ENCODE measurements around the gene LRP1-AS. TPM values are rescaled to one million over a fixed set of nuclear protein-coding genes. Genes with fewer than 3 reads are reported as not detected.
"Not testable (repeated sequence)": the region's sequence is repeated elsewhere in the genome, so short reads cannot be mapped to it uniquely, and the experiment has no call there.

LRP1-AS gene
- total RNA-seq, 2 donors from 2014 or later = not detected

DNA sequence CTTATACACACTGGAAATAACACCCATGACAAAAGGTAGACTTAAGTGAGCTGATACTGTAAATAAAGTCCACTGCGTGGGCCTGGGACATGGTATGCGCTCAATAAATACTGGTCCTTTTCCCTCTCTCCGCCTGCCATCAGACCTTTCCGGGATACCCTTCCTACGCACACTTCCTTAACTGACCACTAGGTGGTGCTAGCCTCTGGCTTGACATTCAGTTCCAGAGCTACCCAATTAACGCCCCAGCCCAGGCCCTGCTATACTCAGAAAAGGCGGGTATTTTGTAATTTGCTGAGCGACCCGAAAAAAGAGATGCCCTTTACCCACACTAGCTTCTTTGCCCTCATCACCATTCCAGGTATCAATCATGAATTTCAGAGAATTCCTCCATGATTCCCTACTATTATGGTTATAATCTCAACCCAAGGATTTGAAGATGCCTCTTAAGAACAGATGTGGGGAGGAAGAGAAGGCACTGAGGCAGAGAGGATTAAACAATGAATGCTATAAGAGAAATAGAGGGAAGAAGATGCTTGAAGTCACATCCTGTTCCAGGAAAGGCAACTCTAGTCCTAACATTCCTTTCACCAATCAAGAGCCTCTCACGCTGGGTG lies 23.1 kb downstream of the LRP1-AS start:
- no peak overlapping the region for H3K27ac Mint-ChIP-seq
- H3K4me1 Mint-ChIP-seq (ENCODE audit: low read depth in 2 of 2) = peaks cover 6 to 7% of the 10 kb centered on the region in 2 donors
- no peak overlapping the region for H3K4me3 Mint-ChIP-seq
- ATAC-seq (peak; percentile 79 to 81), DNase-seq (ENCODE audit: low spot score) (peak; percentile 81)
- H3K27me3 Mint-ChIP-seq = peaks cover 9 to 12% of the 10 kb centered on the region in 2 donors
- H3K36me3 Mint-ChIP-seq = peaks cover 6% of the 10 kb centered on the region
- no peaks in the 10 kb centered on the region for H3K9me3 Mint-ChIP-seq

- H3K4me3 Mint-ChIP-seq = no peak overlapping the region
- no peak for ATAC-seq
- DNase-seq (ENCODE audit: low spot score) = no peak
- H3K9me3 Mint-ChIP-seq = no peaks in the 10 kb centered on the region
- peaks cover 6% of the 10 kb centered on the region for H3K36me3 Mint-ChIP-seq
- H3K4me1 Mint-ChIP-seq (ENCODE audit: low read depth in 2 of 2) = peaks cover 6 to 7% of the 10 kb centered on the region in 2 donors
- peaks cover 9 to 12% of the 10 kb centered on the region in 2 donors for H3K27me3 Mint-ChIP-seq
- no peak overlapping the region for H3K27ac Mint-ChIP-seq
These were observed 23.6 kb downstream of the LRP1-AS start for GRCh38 chr12:57123813-57124212.

DNA sequence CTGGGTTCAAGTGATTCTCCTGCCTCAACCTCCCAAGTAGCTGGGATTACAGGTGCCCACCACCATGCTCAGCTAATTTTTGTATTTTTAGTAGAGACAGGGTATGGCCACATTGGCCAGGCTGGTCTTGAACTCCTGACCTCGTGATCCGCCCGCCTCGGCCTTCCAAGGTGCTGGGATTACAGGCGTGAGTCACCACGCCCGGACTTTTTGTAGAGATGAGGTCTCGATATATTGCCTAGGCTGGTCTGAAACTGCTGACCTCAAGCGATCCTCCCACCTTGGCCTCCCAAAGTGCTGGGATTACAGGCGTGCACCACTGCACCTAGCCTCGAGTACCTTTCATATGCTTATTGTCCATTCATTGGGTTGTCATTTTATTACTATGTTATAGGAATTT lies 26.7 kb downstream of the LRP1-AS start:
- H3K4me1 Mint-ChIP-seq (ENCODE audit: low read depth in 2 of 2); DNase-seq (ENCODE audit: low spot score); ATAC-seq; H3K4me3 Mint-ChIP-seq; H3K27ac Mint-ChIP-seq; H3K36me3 Mint-ChIP-seq; H3K9me3 Mint-ChIP-seq: not testable (repeated sequence)
- H3K27me3 Mint-ChIP-seq = peaks cover 9 to 12% of the 10 kb centered on the region in 2 donors

DNA sequence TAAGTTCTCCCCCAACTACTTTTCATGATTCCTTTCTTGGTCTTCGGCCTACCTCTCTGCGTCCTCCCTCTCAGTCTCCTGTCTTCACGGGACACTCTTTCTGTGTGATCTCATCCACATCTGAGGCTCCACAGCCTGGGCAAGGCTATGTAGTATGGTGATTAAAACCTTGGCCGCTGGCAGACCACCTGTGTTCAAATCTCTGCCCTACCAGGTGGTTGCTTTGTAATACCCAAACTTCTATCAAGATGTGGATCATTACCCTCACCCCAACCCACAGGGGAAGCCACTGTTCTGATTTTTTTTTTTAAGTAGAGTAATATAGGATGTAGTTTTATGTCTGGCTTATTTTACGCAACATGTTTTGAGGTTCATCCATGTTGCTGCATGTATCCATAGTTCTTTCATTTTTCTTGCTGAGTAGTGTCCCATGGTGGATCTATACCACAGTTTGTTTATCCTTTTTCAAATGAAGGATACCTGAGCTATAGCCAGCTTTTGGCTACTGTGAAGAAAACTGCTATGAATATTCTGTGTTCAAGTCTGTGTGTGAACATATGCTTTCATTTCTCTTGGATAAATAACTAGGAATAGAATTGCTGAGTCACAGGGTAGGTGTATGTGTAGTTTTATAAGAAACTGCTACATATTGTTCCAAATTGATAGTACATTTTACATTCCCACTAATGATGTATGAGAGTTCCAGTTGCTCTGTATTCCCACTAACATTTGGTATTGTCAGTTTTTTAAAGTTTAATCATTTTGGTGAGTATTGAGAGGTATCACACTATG lies 27.9 kb downstream of the LRP1-AS start:
- ATAC-seq = no peak
- no peak for DNase-seq (ENCODE audit: low spot score)
- peaks cover 6 to 11% of the 10 kb centered on the region in 2 donors for H3K27me3 Mint-ChIP-seq
- peaks cover 4 to 6% of the 10 kb centered on the region in 2 donors for H3K4me1 Mint-ChIP-seq (ENCODE audit: low read depth in 2 of 2)
- no peaks in the 10 kb centered on the region for H3K9me3 Mint-ChIP-seq
- no peak overlapping the region for H3K4me3 Mint-ChIP-seq
- no peak overlapping the region for H3K27ac Mint-ChIP-seq
- H3K36me3 Mint-ChIP-seq = peaks cover 6% of the 10 kb centered on the region

GRCh38 chr12:57118711-57119271 lies 28.6 kb downstream of the LRP1-AS start:
- H3K4me1 Mint-ChIP-seq (ENCODE audit: low read depth in 2 of 2) = no peaks in the 10 kb centered on the region
- peaks cover under 1% of the 10 kb centered on the region for H3K36me3 Mint-ChIP-seq
- DNase-seq (ENCODE audit: low spot score) (no peak), ATAC-seq (peak; percentile 38 to 55)
- H3K27ac Mint-ChIP-seq = no peak overlapping the region
- H3K4me3 Mint-ChIP-seq = no peak overlapping the region
- H3K9me3 Mint-ChIP-seq = no peaks in the 10 kb centered on the region
- H3K27me3 Mint-ChIP-seq = peaks cover 2 to 4% of the 10 kb centered on the region in 2 donors

DNA sequence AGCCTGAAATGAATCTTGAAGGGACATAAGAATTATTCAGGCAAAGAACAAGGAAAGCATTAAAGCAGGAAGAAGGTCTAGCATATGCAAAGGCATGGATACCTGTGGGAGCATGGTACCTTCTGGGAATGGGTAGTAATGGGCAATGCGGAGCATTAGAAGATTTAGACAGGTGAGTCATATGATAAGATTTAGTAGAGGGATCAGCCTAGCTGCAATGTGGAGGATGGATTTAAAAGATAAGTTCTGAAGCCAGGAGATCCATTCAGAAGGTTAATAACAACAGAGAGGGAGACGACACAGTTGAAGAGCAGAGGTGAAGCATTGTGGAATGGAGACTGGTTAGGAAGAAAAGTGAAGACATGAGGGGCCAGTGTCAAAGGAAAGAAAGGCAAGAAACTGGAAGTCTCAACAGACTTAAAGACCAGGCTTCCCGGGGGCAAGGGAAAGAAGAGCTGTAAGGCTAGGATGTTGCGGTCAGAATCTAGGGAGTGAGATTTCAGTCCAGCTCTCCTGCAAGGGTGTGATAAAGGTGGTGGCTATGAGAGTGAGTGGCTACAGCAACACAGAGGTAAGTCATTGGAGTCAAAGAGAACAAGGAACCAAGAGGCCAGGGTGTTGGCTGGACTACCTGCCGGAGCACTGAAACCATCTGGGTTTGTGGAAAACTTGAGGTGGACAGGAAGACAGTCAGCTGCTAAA lies 30.7 kb downstream of the LRP1-AS start:
- DNase-seq (ENCODE audit: low spot score) = no peak
- no peak overlapping the region for H3K4me3 Mint-ChIP-seq

GRCh38 chr12:57112492-57113294 lies 34.7 kb downstream of the LRP1-AS start:
- Mint-ChIP-seq H3K36me3 (no peaks in the 10 kb centered on the region), H3K9me3 (no peaks in the 10 kb centered on the region), H3K27me3 (peaks cover 0 to 2% of the 10 kb centered on the region in 2 donors), H3K27ac (peak overlapping the region; percentile 85 to 95), H3K4me3 (peak overlapping the region; percentile 93), H3K4me1 (ENCODE audit: low read depth in 2 of 2) (peaks cover 36 to 43% of the 10 kb centered on the region in 2 donors)
- ATAC-seq = peak in 1 of 2 donors; percentile 73
- DNase-seq (ENCODE audit: low spot score) = no peak

More for the DNA sequence above, 30.7 kb downstream of the LRP1-AS start:
- Mint-ChIP-seq H3K27ac (no peak overlapping the region), H3K36me3 (no peaks in the 10 kb centered on the region), H3K27me3 (peaks cover 0 to 2% of the 10 kb centered on the region in 2 donors), H3K4me1 (ENCODE audit: low read depth in 2 of 2) (peaks cover 13% of the 10 kb centered on the region in 2 donors), H3K9me3 (no peaks in the 10 kb centered on the region)
- no peak for ATAC-seq

- Mint-ChIP-seq H3K4me3 (peak within 1 kb of the TSS; percentile 93), H3K4me1 (ENCODE audit: low read depth in 2 of 2) (peaks cover 48 to 56% of the 10 kb centered on the region in 2 donors), H3K9me3 (no peaks in the 10 kb centered on the region), H3K27ac (peak within 1 kb of the TSS; percentile 85 to 95), H3K27me3 (no peaks in the 10 kb centered on the region), H3K36me3 (peaks cover 10% of the 10 kb centered on the region)
- peak; percentile 82 to 83 for ATAC-seq
- DNase-seq (ENCODE audit: low spot score) = peak; percentile 86
These were observed 36.2 kb downstream of the LRP1-AS start, which contains the start of gene STAT6 for GRCh38 chr12:57111031-57111734. Gene STAT6, minus strand, starts transcription at chr12:57111362. Its CDS starts 3,084 bp downstream, at chr12:57108278.

GRCh38 chr12:57110104-57111030 lies 37.1 kb downstream of the LRP1-AS start:
- Mint-ChIP-seq H3K27me3 (no peaks in the 10 kb centered on the region), H3K4me1 (ENCODE audit: low read depth in 2 of 2) (peaks cover 51 to 57% of the 10 kb centered on the region in 2 donors), H3K36me3 (peaks cover 10% of the 10 kb centered on the region), H3K27ac (peak overlapping the region; percentile 85 to 95), H3K4me3 (peak overlapping the region; percentile 93), H3K9me3 (no peaks in the 10 kb centered on the region)
- peak; percentile 52 to 64 for ATAC-seq
- peak; percentile 85 for DNase-seq (ENCODE audit: low spot score)

DNA sequence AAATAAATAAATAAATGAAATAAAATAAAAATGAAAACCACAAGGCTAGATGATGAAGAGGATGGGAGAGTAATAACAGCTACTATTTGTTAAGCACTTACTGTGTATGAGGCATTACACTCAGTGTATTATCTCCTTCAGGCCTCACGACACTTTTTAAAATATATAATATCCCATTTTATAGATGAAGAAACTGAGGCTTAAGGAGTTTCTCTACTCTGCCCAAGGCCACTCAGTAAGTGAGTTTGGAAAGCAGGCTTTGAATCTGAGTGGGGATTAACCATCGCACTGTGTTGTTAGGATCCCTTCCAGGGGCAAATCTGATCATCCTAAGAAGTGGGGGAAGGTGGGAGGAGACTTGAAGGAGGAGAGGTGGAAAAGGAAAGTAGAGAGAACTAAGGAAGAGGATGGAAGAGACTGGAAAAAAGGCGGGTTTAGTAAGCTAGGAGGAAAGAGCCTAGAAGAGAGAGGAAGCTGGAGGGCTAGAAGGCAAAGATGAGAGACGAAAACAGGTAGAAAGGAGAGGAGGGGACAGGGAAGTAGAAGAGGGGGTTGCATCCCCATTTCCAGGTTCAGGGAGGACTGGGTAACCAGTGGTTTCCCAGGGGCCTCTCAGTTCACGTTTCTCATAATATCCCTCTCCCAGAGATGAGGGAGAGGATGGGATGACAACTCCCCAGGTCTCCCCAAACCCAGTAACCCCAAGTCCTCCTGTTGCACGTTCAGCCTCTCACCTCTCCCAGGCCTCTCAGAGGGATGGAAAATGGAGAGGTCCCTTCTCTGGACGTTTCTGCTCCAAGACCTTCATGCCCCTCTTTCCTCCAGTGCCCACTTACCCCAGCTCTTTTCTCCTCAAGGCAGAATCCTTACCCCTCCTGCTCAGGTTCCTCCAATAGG lies 38.0 kb downstream of the LRP1-AS start:
- Mint-ChIP-seq H3K36me3 (peaks cover 10% of the 10 kb centered on the region), H3K4me1 (ENCODE audit: low read depth in 2 of 2) (peaks cover 57% of the 10 kb centered on the region in 2 donors), H3K4me3 (peak overlapping the region; percentile 93), H3K27me3 (no peaks in the 10 kb centered on the region), H3K9me3 (no peaks in the 10 kb centered on the region), H3K27ac (peak overlapping the region; percentile 85 to 95)
- no peak for ATAC-seq
- DNase-seq (ENCODE audit: low spot score) = no peak

Data from natural killer cell treated with Interleukin-12 subunit alpha and Interleukin-12 subunit beta and Interleukin-15 and Interleukin-18, amount 100 ng/mL, for 72 hours (primary cell).